Head of caudate nucleus (tissue), 42 donors: ENCODE measurements around the gene DOCK2.
A peak's percentile ranks its signal among the peaks of the same experiment; 100 is the strongest.

Experiments
- DNase-seq, 42 donors: peaks; one replicate each; pipeline versions ENCODE4 v3.0.0 to v3.0.0-alpha.2; 2020 to 2021; ENCODE audit warnings: mixed read lengths in 7 of 42
- intact Hi-C: fragments of 100-400 bp; cut with DNase I; formaldehyde crosslinking; loops from one replicate; pipeline ENCODE4 v1.15.0; 2022

DOCK2 gene

GRCh38 chr5:169869066-169869465 is 232.0 kb downstream of the DOCK2 start:
- intact Hi-C loops, result no loop called here

GRCh38 chr5:169870211-169870610 is 233.1 kb downstream of the DOCK2 start:
- no peak for DNase-seq
- intact Hi-C loops, result no loop called here

More at GRCh38 chr5:169869066-169869465, 232.0 kb downstream of the DOCK2 start:
- DNase-seq, result no peak

GRCh38 chr5:169871826-169872490 is 234.9 kb downstream of the DOCK2 start:
- no peak for DNase-seq
- intact Hi-C loops, result no loop called here

- intact Hi-C loops, result no loop called here
- peak in 37 of 42 donors; percentile 14 to 78 (median 44) for DNase-seq
Observed at GRCh38 chr5:169873642-169874041, 236.6 kb downstream of the DOCK2 start.

GRCh38 chr5:169874621-169875020 is 237.5 kb downstream of the DOCK2 start:
- intact Hi-C loops, result no loop called here
- no peak for DNase-seq

- peak in 5 of 42 donors; percentile 23 to 50 (median 31) for DNase-seq
- intact Hi-C loops, result no loop called here
Observed at GRCh38 chr5:169875091-169875728, 238.1 kb downstream of the DOCK2 start.

- intact Hi-C loops, result no loop called here
- DNase-seq, result no peak
Observed at GRCh38 chr5:169875731-169876130, 238.7 kb downstream of the DOCK2 start.

GRCh38 chr5:169876386-169876785 is 239.3 kb downstream of the DOCK2 start:
- no peak for DNase-seq
- intact Hi-C loops, result no loop called here

GRCh38 chr5:169880012-169880663 is 243.1 kb downstream of the DOCK2 start:
- no peak for DNase-seq
- intact Hi-C loops, result no loop called here

GRCh38 chr5:169880785-169881184 is 243.7 kb downstream of the DOCK2 start:
- intact Hi-C loops, result no loop called here
- DNase-seq, result no peak

GRCh38 chr5:169881702-169882303 is 244.7 kb downstream of the DOCK2 start:
- DNase-seq, result no peak
- intact Hi-C loops, result no loop called here

- intact Hi-C loops, result no loop called here
- no peak for DNase-seq
Observed at GRCh38 chr5:169886033-169886432, 249.0 kb downstream of the DOCK2 start.

GRCh38 chr5:169886677-169887076 is 249.6 kb downstream of the DOCK2 start:
- intact Hi-C loops, result no loop called here
- DNase-seq, result no peak

- intact Hi-C loops, result no loop called here
- DNase-seq, result no peak
Observed at GRCh38 chr5:169889572-169889971, 252.5 kb downstream of the DOCK2 start.

GRCh38 chr5:169893010-169893409 is 255.9 kb downstream of the DOCK2 start:
- DNase-seq, result no peak

GRCh38 chr5:169893571-169893970 is 256.5 kb downstream of the DOCK2 start:
- intact Hi-C loops, result no loop called here
- DNase-seq, result no peak

More at GRCh38 chr5:169893010-169893409, 255.9 kb downstream of the DOCK2 start:
- intact Hi-C loops, result no loop called here

- intact Hi-C loops, result no loop called here
- peak; percentile 40 to 96 (median 88) for DNase-seq
Observed at GRCh38 chr5:169895926-169896325, 258.9 kb downstream of the DOCK2 start.

- intact Hi-C loops, result no loop called here
- DNase-seq, result no peak
Observed at GRCh38 chr5:169897481-169897880, 260.4 kb downstream of the DOCK2 start.

GRCh38 chr5:169901896-169902295 is 264.8 kb downstream of the DOCK2 start:
- intact Hi-C loops, result no loop called here
- no peak for DNase-seq

GRCh38 chr5:169904059-169904458 is 267.0 kb downstream of the DOCK2 start:
- no peak for DNase-seq
- intact Hi-C loops, result no loop called here
